Heart right ventricle (tissue), 16 donors: ENCODE results near the gene RALA. TPM values are rescaled to one million over a fixed set of nuclear protein-coding genes. Genes with fewer than 3 reads are reported as not detected.
A peak's percentile ranks its signal among the peaks of the same experiment; 100 is the strongest.

ENCODE experiments used
- ATAC-seq, 8 donors: fragments of 200-7000 bp; cut with Tn5 transposase; one replicate each; pipeline ENCODE4 v1.9.1; 2020; ENCODE audit warnings: mild to moderate bottlenecking in 8 of 8, moderate library complexity in 8 of 8, moderate number of reproducible peaks in 1 of 8
- DNase-seq, 2 donors: peaks; one replicate each; pipeline ENCODE4 v3.0.0-alpha.2; 2020
- H3K27ac ChIP-seq, 10 donors: fragments of 200-600 bp; sonication (generic) in 2 of 10; one replicate each; pipeline versions ENCODE4 v1.5.0 to v1.8.0; 2020 to 2022; ENCODE audit warnings: mild to moderate bottlenecking in 3 of 10
- H3K27me3 ChIP-seq, 7 donors: fragments of 200-600 bp; one replicate each; pipeline ENCODE4 v1.8.0; 2021 to 2022; ENCODE audit warnings: mild to moderate bottlenecking in 2 of 7
- H3K36me3 ChIP-seq, 9 donors: fragments of 200-600 bp; sonication (generic) in 1 of 9; one replicate each; pipeline versions ENCODE4 v1.5.0 to v1.8.0; 2020 to 2022; ENCODE audit warnings: mild to moderate bottlenecking in 2 of 9
- H3K4me1 ChIP-seq, 9 donors: fragments of 200-600 bp; sonication (generic) in 1 of 9; one replicate each; pipeline versions ENCODE4 v1.5.0 to v1.8.0; 2020 to 2022; ENCODE audit warnings: mild to moderate bottlenecking in 4 of 9
- H3K4me3 ChIP-seq, 10 donors: fragments of 200-600 bp; sonication (generic) in 2 of 10; one replicate each; pipeline versions ENCODE4 v1.5.0 to v1.8.0; 2020 to 2022; ENCODE audit warnings: mild to moderate bottlenecking in 7 of 10, moderate library complexity in 2 of 10
- H3K9me3 ChIP-seq, 11 donors: fragments of 200-600 bp in 10 of 11; sonication (generic) in 2 of 11; one replicate each; pipeline versions ENCODE4 v1.5.0 to v1.8.0; 2013 to 2022; ENCODE audit warnings: mild to moderate bottlenecking in 2 of 11, control low read depth in 1 of 11, moderate library complexity in 1 of 11
- CTCF ChIP-seq, 9 donors: fragments of 200-600 bp; sonication (generic) in 2 of 9; IDR thresholded peaks; one replicate each; pipeline versions ENCODE4 v1.5.0 to v1.8.0; 2021 to 2022; ENCODE audit warnings: antibody characterized with exemption in 9 of 9, mild to moderate bottlenecking in 5 of 9, moderate library complexity in 1 of 9
- WGBS, 2 donors: extraction: QIAGEN DNeasy Blood & Tissue Kit; methylation state at CpG; one replicate each; pipeline ENCODE4 v1.1.7; 2013; ENCODE audit warnings: inconsistent platforms in 1 of 2; 5-methylcytosine and 5-hydroxymethylcytosine counted together
- intact Hi-C, 10 donors: fragments of 100-400 bp; cut with DNase I; formaldehyde crosslinking; loops; one replicate each; pipeline versions ENCODE4 v1.11.1 to v1.14.2; 2022
- polyA plus RNA-seq, 2 donors: library from polyadenylated mRNA; stranded (reverse); fragments of 200-250 nt; gene quantifications; one replicate each; pipeline ENCODE4 v1.2.3, GENCODE V29; 2013
- total RNA-seq, 10 donors: library from RNA; stranded (reverse); fragmentation: NEBNext Ultra II Directional in 3 of 10; extraction: Animal tissue kit (Norgen Biotek cat#: 25700) in 3 of 10; gene quantifications; one replicate each; pipeline versions ENCODE4 v1.2.1 to v1.2.4, GENCODE V29; 2021 to 2023
- donor health status: Arrhythmogenic right ventricular cardiomyopathy.
- donor health status: ischemic (EF 13 %, LVEDD 7.1; RV severe dilation, severe dysfunction).
- donor health status: healthy with polysubstance abuse.
- donor health status: DM: no; HTN: yes; CAD: no.
- donor health status: DM: no; HTN: no; CAD: no.
- donor health status: ischemic (EF 25% LVEDD 6.9; RV normal size, moderate dysfunction).
- donor health status: ischemic (EF 25% LVEDD 5.7; RV mildly dilated, moderate dysfunction).
- donor health status: healthy.
- donor health status: DM: yes; HTN: yes; CAD: no.
- donor health status: Ischemic cardiomyopathy.
- donor health status: ischemic (EF 35%, LVEDD 5.7; RV mildly dilated, moderate dysfunction).
- donor health status: nonischemic (EF 11% LVEDD 7.7; RV severe dilation, severe dysfunction).
- donor health status: DM: yes; HTN: yes; CAD: no.
- donor health status: PGD.
- donor health status: ischemic (EF 29% LVEDD 5.4; RV normal size, mild dysfunction).
- donor health status: nonischemic (EF 23%, LVEDD 6.1; RV moderate dilation, normal function).

RALA gene
- total and polyA plus RNA-seq, 12 donors = 15.2 to 32.7 (median 21.6) TPM

DNA sequence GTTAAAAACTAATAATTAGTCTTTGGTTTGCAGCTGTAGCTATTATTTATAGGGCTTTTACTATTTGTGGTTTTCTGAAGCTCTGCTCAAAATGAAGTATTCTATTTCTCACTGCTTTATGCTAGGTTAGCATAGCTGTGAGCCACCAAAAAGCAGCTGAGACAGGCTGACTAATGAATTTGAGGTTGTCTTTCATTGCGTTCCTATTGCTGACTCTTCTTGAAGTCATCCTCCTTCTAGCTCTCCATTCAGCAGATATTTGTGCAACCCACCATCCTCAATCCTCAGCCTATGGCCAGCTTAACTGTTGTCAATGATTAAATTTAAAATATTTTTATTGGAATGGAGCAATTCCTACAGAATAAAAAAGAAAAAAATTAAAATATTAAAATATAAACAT, 2.1 kb upstream of the RALA start:
- no peak overlapping the region for H3K4me3 ChIP-seq
- no peaks in the 10 kb centered on the region for H3K9me3 ChIP-seq
- 76 to 79% methylated on average over 1 of the region's 1 CpG for WGBS, 2 donors
- intact Hi-C loops = loop anchor here in 5 of 10 donors (5.0 to 10.0 kb wide), 5 partner anchors 34 to 111 kb away; no protein-coding TSS in a partner anchor
- no peak for DNase-seq
- no peak for ATAC-seq
- H3K36me3 ChIP-seq = no peaks in the 10 kb centered on the region
- peak overlapping the region in 2 of 10 donors; percentile 36 to 38 for H3K27ac ChIP-seq
- no peak for TF ChIP-seq CTCF (IDR thresholded peaks at IDR 0.05)
- no peaks in the 10 kb centered on the region for H3K27me3 ChIP-seq
- peaks cover 0 to 47% (median 30%) of the 10 kb centered on the region in 9 donors for H3K4me1 ChIP-seq

GRCh38 chr7:39621784-39622411, 1.5 kb upstream of the RALA start:
- no peak for TF ChIP-seq CTCF (IDR thresholded peaks at IDR 0.05)
- WGBS, 2 donors = 75 to 83% methylated on average over 1 of the region's 1 CpG
- DNase-seq (no peak), ATAC-seq (no peak)
- peak overlapping the region in 2 of 10 donors; percentile 93 to 97 for H3K27ac ChIP-seq
- no peaks in the 10 kb centered on the region for H3K36me3 ChIP-seq
- peak overlapping the region in 1 of 10 donors; percentile 73 for H3K4me3 ChIP-seq
- H3K27me3 ChIP-seq = no peaks in the 10 kb centered on the region
- H3K9me3 ChIP-seq = no peaks in the 10 kb centered on the region
- intact Hi-C loops = loop anchor here in 5 of 10 donors (2.0 to 10.0 kb wide), 6 partner anchors 35 to 111 kb away; no protein-coding TSS in a partner anchor
- peaks cover 0 to 53% (median 35%) of the 10 kb centered on the region in 9 donors for H3K4me1 ChIP-seq

DNA sequence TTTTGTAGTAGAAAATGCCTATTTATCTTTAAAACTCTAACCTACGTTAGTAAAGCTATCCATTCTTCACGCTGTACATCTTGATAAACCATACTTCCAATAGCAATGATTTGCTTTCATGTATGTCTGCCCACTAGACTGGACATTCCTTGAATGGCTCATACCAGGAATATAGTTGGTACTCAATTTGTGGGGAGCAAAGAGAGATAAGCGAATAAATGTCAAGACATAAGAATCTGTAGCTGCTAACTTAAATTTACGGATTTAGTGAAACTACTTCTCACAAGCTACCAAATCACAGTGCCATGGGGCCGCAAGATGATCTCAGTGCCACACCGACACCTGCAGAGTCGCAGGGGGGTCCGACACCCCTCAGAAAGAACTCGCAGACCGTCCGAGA, 763 bp upstream of the RALA start:
- DNase-seq (no peak), ATAC-seq (no peak)
- Histone ChIP-seq H3K27ac (peak overlapping the region; percentile 49 to 97 (median 94)), H3K9me3 (no peaks in the 10 kb centered on the region), H3K27me3 (no peaks in the 10 kb centered on the region), H3K4me1 (peaks cover 0 to 60% (median 41%) of the 10 kb centered on the region in 9 donors), H3K4me3 (peak overlapping the region; percentile 63 to 92 (median 88)), H3K36me3 (no peaks in the 10 kb centered on the region)
- no peak for TF ChIP-seq CTCF (IDR thresholded peaks at IDR 0.05)
- intact Hi-C loops = loop anchor here in 5 of 10 donors (2.0 to 10.0 kb wide), 6 partner anchors 35 to 110 kb away; no protein-coding TSS in a partner anchor
- WGBS, 2 donors = 43 to 48% methylated on average over 11 of the region's 11 CpGs

GRCh38 chr7:39623732-39624441, 515 bp downstream of the RALA start:
- H3K27ac ChIP-seq = peak overlapping the region; percentile 49 to 97 (median 94)
- no peaks in the 10 kb centered on the region for H3K9me3 ChIP-seq
- no peak for TF ChIP-seq CTCF (IDR thresholded peaks at IDR 0.05)
- ATAC-seq = peak; percentile 17 to 88 (median 48)
- no peaks in the 10 kb centered on the region for H3K36me3 ChIP-seq
- peak overlapping the region; percentile 63 to 92 (median 88) for H3K4me3 ChIP-seq
- no peaks in the 10 kb centered on the region for H3K27me3 ChIP-seq
- DNase-seq = peak in 1 of 2 donors; percentile 20
- peaks cover 0 to 73% (median 53%) of the 10 kb centered on the region in 9 donors for H3K4me1 ChIP-seq
- intact Hi-C loops = loop anchor here in 5 of 10 donors (2.0 to 10.0 kb wide), 6 partner anchors 37 to 109 kb away; no protein-coding TSS in a partner anchor
- 0% methylated on average over 68 of the region's 68 CpGs for WGBS, 2 donors
